ENCODE data around the gene TFAP2E.
"Not testable (repeated sequence)": the region's sequence is repeated elsewhere in the genome, so short reads cannot be mapped to it uniquely, and the experiment has no call there.

GRCh38 chr1:35576766-35577070 is 3.6 kb downstream of the TFAP2E start:
- TF ChIP-seq, protein P1, sequence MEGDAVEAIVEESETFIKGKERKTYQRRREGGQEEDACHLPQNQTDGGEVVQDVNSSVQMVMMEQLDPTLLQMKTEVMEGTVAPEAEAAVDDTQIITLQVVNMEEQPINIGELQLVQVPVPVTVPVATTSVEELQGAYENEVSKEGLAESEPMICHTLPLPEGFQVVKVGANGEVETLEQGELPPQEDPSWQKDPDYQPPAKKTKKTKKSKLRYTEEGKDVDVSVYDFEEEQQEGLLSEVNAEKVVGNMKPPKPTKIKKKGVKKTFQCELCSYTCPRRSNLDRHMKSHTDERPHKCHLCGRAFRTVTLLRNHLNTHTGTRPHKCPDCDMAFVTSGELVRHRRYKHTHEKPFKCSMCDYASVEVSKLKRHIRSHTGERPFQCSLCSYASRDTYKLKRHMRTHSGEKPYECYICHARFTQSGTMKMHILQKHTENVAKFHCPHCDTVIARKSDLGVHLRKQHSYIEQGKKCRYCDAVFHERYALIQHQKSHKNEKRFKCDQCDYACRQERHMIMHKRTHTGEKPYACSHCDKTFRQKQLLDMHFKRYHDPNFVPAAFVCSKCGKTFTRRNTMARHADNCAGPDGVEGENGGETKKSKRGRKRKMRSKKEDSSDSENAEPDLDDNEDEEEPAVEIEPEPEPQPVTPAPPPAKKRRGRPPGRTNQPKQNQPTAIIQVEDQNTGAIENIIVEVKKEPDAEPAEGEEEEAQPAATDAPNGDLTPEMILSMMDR (IDR thresholded peaks at IDR 0.05) = not testable (repeated sequence)
- not testable (repeated sequence) for TF ChIP-seq POLR2A (IDR thresholded peaks at IDR 0.05)

Data from uterus (tissue), 2 donors.